ENCODE measurements around the gene MRPL17.

MRPL17 gene

GRCh38 chr11:6642957-6643356 lies 40.2 kb downstream of the MRPL17 start:
- H3K4me3 ChIP-seq (ENCODE audit: low read length in 2 of 2) = no peak overlapping the region
- no peak overlapping the region for H4K8ac ChIP-seq (ENCODE audit: low read depth, low read length)
- no peak overlapping the region for H3K9ac ChIP-seq (ENCODE audit: low read depth, low read length, poor library complexity)
- no peak overlapping the region for H2BK5ac ChIP-seq (ENCODE audit: low read length)
- H3K4me1 ChIP-seq (ENCODE audit: control insufficient read depth in 2 of 2, insufficient read depth in 1 of 2, low read depth in 1 of 2, low read length in 2 of 2) = peaks cover 2 to 6% of the 10 kb centered on the region in 2 donors
- H3K14ac ChIP-seq (ENCODE audit: low read length) = no peak overlapping the region
- H2BK15ac ChIP-seq (ENCODE audit: low read length) = no peak overlapping the region
- no peak overlapping the region for H3K18ac ChIP-seq (ENCODE audit: low read length)
- no peak overlapping the region for H3K27ac ChIP-seq (replicated peaks; ENCODE audit: low read length)
- no peaks in the 10 kb centered on the region for H3K9me3 ChIP-seq (replicated peaks in 1 of 2; ENCODE audit: control insufficient read depth in 2 of 2, insufficient read depth in 1 of 2, low read depth in 1 of 2, low read length in 2 of 2)
- WGBS, 2 donors (ENCODE audit: extremely low coverage in 2 of 2, insufficient read length in 2 of 2, insufficient replicate concordance in 1 of 2) = no CpG with 5 or more reads among the region's 7 CpGs
- no peak overlapping the region for H2AFZ ChIP-seq (ENCODE audit: low read length)
- no peaks in the 10 kb centered on the region for H3K79me1 ChIP-seq (ENCODE audit: low read depth, low read length)
- no peak overlapping the region for H2AK5ac ChIP-seq (ENCODE audit: low read depth, low read length)
- no peak overlapping the region for H3K4ac ChIP-seq (ENCODE audit: low read length)
- no peak overlapping the region for H3K23ac ChIP-seq (ENCODE audit: low read depth, low read length, poor library complexity)
- DNase-seq (ENCODE audit: low spot score) = no peak
- no peak overlapping the region for H2BK120ac ChIP-seq (ENCODE audit: low read depth, low read length)
- H3K36me3 ChIP-seq (replicated peaks in 1 of 2; ENCODE audit: control insufficient read depth in 2 of 2, insufficient read depth in 2 of 2, low read length in 2 of 2) = peaks cover 7 to 68% of the 10 kb centered on the region in 2 donors
- H2BK12ac ChIP-seq (ENCODE audit: low read length) = no peak overlapping the region
- no peak overlapping the region for H3K4me2 ChIP-seq (ENCODE audit: insufficient read depth, low read length, poor library complexity, severe bottlenecking)
- H4K91ac ChIP-seq (ENCODE audit: low read depth, low read length, poor library complexity) = no peak overlapping the region
- H3K27me3 ChIP-seq (ENCODE audit: control insufficient read depth in 3 of 3, insufficient read depth in 3 of 3, low read depth in 1 of 3, low read length in 3 of 3) = peaks cover 0 to 2% (median 0%) of the 10 kb centered on the region in 3 experiments

GRCh38 chr11:6640985-6641701 lies 42.0 kb downstream of the MRPL17 start:
- Histone ChIP-seq H3K4me1 (ENCODE audit: control insufficient read depth in 2 of 2, insufficient read depth in 1 of 2, low read depth in 1 of 2, low read length in 2 of 2) (no peaks in the 10 kb centered on the region), H3K27me3 (ENCODE audit: control insufficient read depth in 3 of 3, insufficient read depth in 3 of 3, low read depth in 1 of 3, low read length in 3 of 3) (peaks cover 0 to 2% (median 0%) of the 10 kb centered on the region in 3 experiments), H4K91ac (ENCODE audit: low read depth, low read length, poor library complexity) (no peak overlapping the region), H3K18ac (ENCODE audit: low read length) (no peak overlapping the region), H3K4me3 (ENCODE audit: low read length in 2 of 2) (no peak overlapping the region), H2BK120ac (ENCODE audit: low read depth, low read length) (no peak overlapping the region), H3K27ac (replicated peaks; ENCODE audit: low read length) (no peak overlapping the region), H3K36me3 (replicated peaks in 1 of 2; ENCODE audit: control insufficient read depth in 2 of 2, insufficient read depth in 2 of 2, low read length in 2 of 2) (peaks cover 7 to 79% of the 10 kb centered on the region in 2 donors), H3K79me1 (ENCODE audit: low read depth, low read length) (no peaks in the 10 kb centered on the region), H2BK15ac (ENCODE audit: low read length) (no peak overlapping the region), H3K9ac (ENCODE audit: low read depth, low read length, poor library complexity) (peak overlapping the region; percentile 64), H2BK12ac (ENCODE audit: low read length) (no peak overlapping the region), H2BK5ac (ENCODE audit: low read length) (peak overlapping the region; percentile 25), H3K9me3 (replicated peaks in 1 of 2; ENCODE audit: control insufficient read depth in 2 of 2, insufficient read depth in 1 of 2, low read depth in 1 of 2, low read length in 2 of 2) (no peaks in the 10 kb centered on the region), H3K4me2 (ENCODE audit: insufficient read depth, low read length, poor library complexity, severe bottlenecking) (no peak overlapping the region), H3K14ac (ENCODE audit: low read length) (peak overlapping the region; percentile 47), H3K23ac (ENCODE audit: low read depth, low read length, poor library complexity) (no peak overlapping the region), H4K8ac (ENCODE audit: low read depth, low read length) (no peak overlapping the region), H2AFZ (ENCODE audit: low read length) (no peak overlapping the region), H2AK5ac (ENCODE audit: low read depth, low read length) (no peak overlapping the region), H3K4ac (ENCODE audit: low read length) (no peak overlapping the region)
- DNase-seq (ENCODE audit: low spot score) = no peak
- WGBS, 2 donors (ENCODE audit: extremely low coverage in 2 of 2, insufficient read length in 2 of 2, insufficient replicate concordance in 1 of 2) = no CpG with 5 or more reads among the region's 26 CpGs

- Histone ChIP-seq H2BK12ac (ENCODE audit: low read length) (no peak overlapping the region), H3K4me2 (ENCODE audit: insufficient read depth, low read length, poor library complexity, severe bottlenecking) (no peak overlapping the region), H2BK5ac (ENCODE audit: low read length) (peak overlapping the region; percentile 25), H2AFZ (ENCODE audit: low read length) (no peak overlapping the region), H3K4ac (ENCODE audit: low read length) (no peak overlapping the region), H2BK15ac (ENCODE audit: low read length) (no peak overlapping the region), H4K8ac (ENCODE audit: low read depth, low read length) (no peak overlapping the region), H3K14ac (ENCODE audit: low read length) (no peak overlapping the region), H3K23ac (ENCODE audit: low read depth, low read length, poor library complexity) (peak overlapping the region; percentile 32), H3K36me3 (replicated peaks in 1 of 2; ENCODE audit: control insufficient read depth in 2 of 2, insufficient read depth in 2 of 2, low read length in 2 of 2) (peaks cover 7 to 71% of the 10 kb centered on the region in 2 donors), H3K79me1 (ENCODE audit: low read depth, low read length) (no peaks in the 10 kb centered on the region), H3K9me3 (replicated peaks in 1 of 2; ENCODE audit: control insufficient read depth in 2 of 2, insufficient read depth in 1 of 2, low read depth in 1 of 2, low read length in 2 of 2) (no peaks in the 10 kb centered on the region), H3K27ac (replicated peaks; ENCODE audit: low read length) (no peak overlapping the region), H4K91ac (ENCODE audit: low read depth, low read length, poor library complexity) (no peak overlapping the region), H3K27me3 (ENCODE audit: control insufficient read depth in 3 of 3, insufficient read depth in 3 of 3, low read depth in 1 of 3, low read length in 3 of 3) (no peaks in the 10 kb centered on the region), H3K4me3 (ENCODE audit: low read length in 2 of 2) (no peak overlapping the region), H3K9ac (ENCODE audit: low read depth, low read length, poor library complexity) (peak overlapping the region; percentile 31), H3K18ac (ENCODE audit: low read length) (no peak overlapping the region), H2AK5ac (ENCODE audit: low read depth, low read length) (no peak overlapping the region), H3K4me1 (ENCODE audit: control insufficient read depth in 2 of 2, insufficient read depth in 1 of 2, low read depth in 1 of 2, low read length in 2 of 2) (peaks cover 5 to 6% of the 10 kb centered on the region in 2 donors), H2BK120ac (ENCODE audit: low read depth, low read length) (no peak overlapping the region)
- no peak for DNase-seq (ENCODE audit: low spot score)
- no CpG with 5 or more reads among the region's 36 CpGs for WGBS, 2 donors (ENCODE audit: extremely low coverage in 2 of 2, insufficient read length in 2 of 2, insufficient replicate concordance in 1 of 2)
Measured at GRCh38 chr11:6640036-6640984, 42.8 kb downstream of the MRPL17 start.

- WGBS, 2 donors (ENCODE audit: extremely low coverage in 2 of 2, insufficient read length in 2 of 2, insufficient replicate concordance in 1 of 2) = no CpG with 5 or more reads among the region's 4 CpGs
- no peaks in the 10 kb centered on the region for H3K79me1 ChIP-seq (ENCODE audit: low read depth, low read length)
- H3K23ac ChIP-seq (ENCODE audit: low read depth, low read length, poor library complexity) = no peak overlapping the region
- no peak overlapping the region for H3K4ac ChIP-seq (ENCODE audit: low read length)
- no peak overlapping the region for H3K4me3 ChIP-seq (ENCODE audit: low read length in 2 of 2)
- H2AK5ac ChIP-seq (ENCODE audit: low read depth, low read length) = no peak overlapping the region
- H2BK5ac ChIP-seq (ENCODE audit: low read length) = no peak overlapping the region
- no peak overlapping the region for H2AFZ ChIP-seq (ENCODE audit: low read length)
- H3K9me3 ChIP-seq (replicated peaks in 1 of 2; ENCODE audit: control insufficient read depth in 2 of 2, insufficient read depth in 1 of 2, low read depth in 1 of 2, low read length in 2 of 2) = no peaks in the 10 kb centered on the region
- no peak overlapping the region for H2BK15ac ChIP-seq (ENCODE audit: low read length)
- H3K4me2 ChIP-seq (ENCODE audit: insufficient read depth, low read length, poor library complexity, severe bottlenecking) = no peak overlapping the region
- DNase-seq (ENCODE audit: low spot score) = no peak
- H3K27ac ChIP-seq (replicated peaks; ENCODE audit: low read length) = no peak overlapping the region
- H2BK120ac ChIP-seq (ENCODE audit: low read depth, low read length) = no peak overlapping the region
- no peak overlapping the region for H3K14ac ChIP-seq (ENCODE audit: low read length)
- peaks cover 5 to 10% of the 10 kb centered on the region in 2 donors for H3K4me1 ChIP-seq (ENCODE audit: control insufficient read depth in 2 of 2, insufficient read depth in 1 of 2, low read depth in 1 of 2, low read length in 2 of 2)
- H3K36me3 ChIP-seq (replicated peaks in 1 of 2; ENCODE audit: control insufficient read depth in 2 of 2, insufficient read depth in 2 of 2, low read length in 2 of 2) = peaks cover 7 to 70% of the 10 kb centered on the region in 2 donors
- no peak overlapping the region for H2BK12ac ChIP-seq (ENCODE audit: low read length)
- no peak overlapping the region for H3K18ac ChIP-seq (ENCODE audit: low read length)
- H3K9ac ChIP-seq (ENCODE audit: low read depth, low read length, poor library complexity) = no peak overlapping the region
- H4K91ac ChIP-seq (ENCODE audit: low read depth, low read length, poor library complexity) = no peak overlapping the region
- no peak overlapping the region for H4K8ac ChIP-seq (ENCODE audit: low read depth, low read length)
- H3K27me3 ChIP-seq (ENCODE audit: control insufficient read depth in 3 of 3, insufficient read depth in 3 of 3, low read depth in 1 of 3, low read length in 3 of 3) = no peaks in the 10 kb centered on the region
Measured at GRCh38 chr11:6638429-6638828, 44.7 kb downstream of the MRPL17 start.

All from neuronal stem cell (in vitro differentiated cells).